ENCODE results near the gene NMS. TPM values are rescaled to one million over a fixed set of nuclear protein-coding genes. Genes with fewer than 3 reads are reported as not detected.

Gene NMS
- total RNA-seq, 1 experiment from 2014 or later, result not detected

GRCh38 chr2:100504542-100504941 is 34.3 kb downstream of the NMS start:
- H3K36me3 ChIP-seq (ENCODE audit: insufficient read depth, low read length, poor library complexity, severe bottlenecking), result no peaks in the 10 kb centered on the region
- ChIA-PET POLR2A (ENCODE audit: low non-redundant PET) (no interaction called here), CTCF (no interaction called here)
- peaks cover 5% of the 10 kb centered on the region for H3K9me3 ChIP-seq (ENCODE audit: low read depth, low read length, poor library complexity, severe bottlenecking)
- no peaks in the 10 kb centered on the region for H3K4me1 ChIP-seq (ENCODE audit: insufficient read depth, low read length, poor library complexity, severe bottlenecking)
- intact Hi-C loops (cut with micrococcal nuclease; ENCODE audit: unreplicated experiment), result no loop called here
- no peak overlapping the region for H3K27ac ChIP-seq (ENCODE audit: low read depth, low read length, poor library complexity, severe bottlenecking)
- DNase-seq (ENCODE audit: low spot score), result no peak
- BruUV-seq (replicated peaks), result no TSS peak
- no peaks in the 10 kb centered on the region for H3K27me3 ChIP-seq (replicated peaks; ENCODE audit: insufficient read depth, low read depth, low read length, poor library complexity)
- TF ChIP-seq EZH2 (IDR thresholded peaks at IDR 0.05; ENCODE audit: borderline replicate concordance, low read depth, low read length, poor library complexity, severe bottlenecking) (no peak), CTCF (conservative IDR thresholded peaks at IDR 0.05; ENCODE audit: low read depth, low read length) (no peak)
- no peak overlapping the region for H3K4me3 ChIP-seq (ENCODE audit: low read depth, low read length, poor library complexity, severe bottlenecking)

- no TSS peak for BruUV-seq (replicated peaks)
- CTCF ChIA-PET, result no interaction called here
- DNase-seq (ENCODE audit: low spot score), result no peak
- no peak for TF ChIP-seq EZH2 (IDR thresholded peaks at IDR 0.05; ENCODE audit: borderline replicate concordance, low read depth, low read length, poor library complexity, severe bottlenecking)
- TF ChIP-seq CTCF (conservative IDR thresholded peaks at IDR 0.05; ENCODE audit: low read depth, low read length), result no peak
- Histone ChIP-seq H3K27me3 (replicated peaks; ENCODE audit: insufficient read depth, low read depth, low read length, poor library complexity) (no peaks in the 10 kb centered on the region), H3K9me3 (ENCODE audit: low read depth, low read length, poor library complexity, severe bottlenecking) (no peaks in the 10 kb centered on the region), H3K4me3 (ENCODE audit: low read depth, low read length, poor library complexity, severe bottlenecking) (no peak overlapping the region), H3K4me1 (ENCODE audit: insufficient read depth, low read length, poor library complexity, severe bottlenecking) (no peaks in the 10 kb centered on the region), H3K36me3 (ENCODE audit: insufficient read depth, low read length, poor library complexity, severe bottlenecking) (no peaks in the 10 kb centered on the region), H3K27ac (ENCODE audit: low read depth, low read length, poor library complexity, severe bottlenecking) (no peak overlapping the region)
- POLR2A ChIA-PET (ENCODE audit: low non-redundant PET), result no interaction called here
- intact Hi-C loops (cut with micrococcal nuclease; ENCODE audit: unreplicated experiment), result no loop called here
Observed at GRCh38 chr2:100509066-100509465, 38.8 kb downstream of the NMS start.

- CTCF ChIA-PET, result no interaction called here
- Histone ChIP-seq H3K4me3 (ENCODE audit: low read depth, low read length, poor library complexity, severe bottlenecking) (no peak overlapping the region), H3K36me3 (ENCODE audit: insufficient read depth, low read length, poor library complexity, severe bottlenecking) (no peaks in the 10 kb centered on the region), H3K9me3 (ENCODE audit: low read depth, low read length, poor library complexity, severe bottlenecking) (no peaks in the 10 kb centered on the region), H3K27me3 (replicated peaks; ENCODE audit: insufficient read depth, low read depth, low read length, poor library complexity) (peaks cover 6% of the 10 kb centered on the region), H3K4me1 (ENCODE audit: insufficient read depth, low read length, poor library complexity, severe bottlenecking) (no peaks in the 10 kb centered on the region), H3K27ac (ENCODE audit: low read depth, low read length, poor library complexity, severe bottlenecking) (no peak overlapping the region)
- no TSS peak for BruUV-seq (replicated peaks)
- POLR2A ChIA-PET (ENCODE audit: low non-redundant PET), result no interaction called here
- TF ChIP-seq CTCF (conservative IDR thresholded peaks at IDR 0.05; ENCODE audit: low read depth, low read length) (no peak), EZH2 (IDR thresholded peaks at IDR 0.05; ENCODE audit: borderline replicate concordance, low read depth, low read length, poor library complexity, severe bottlenecking) (no peak)
- intact Hi-C loops (cut with micrococcal nuclease; ENCODE audit: unreplicated experiment), result no loop called here
- DNase-seq (ENCODE audit: low spot score), result no peak
Observed at GRCh38 chr2:100513650-100514049, 43.4 kb downstream of the NMS start.
